ENCODE results near the gene COL5A2. TPM values are rescaled to one million over a fixed set of nuclear protein-coding genes. Genes with fewer than 3 reads are reported as not detected.

COL5A2 gene
- polyA plus RNA-seq, 1 donor from 2014 or later: 3.6 TPM

DNA sequence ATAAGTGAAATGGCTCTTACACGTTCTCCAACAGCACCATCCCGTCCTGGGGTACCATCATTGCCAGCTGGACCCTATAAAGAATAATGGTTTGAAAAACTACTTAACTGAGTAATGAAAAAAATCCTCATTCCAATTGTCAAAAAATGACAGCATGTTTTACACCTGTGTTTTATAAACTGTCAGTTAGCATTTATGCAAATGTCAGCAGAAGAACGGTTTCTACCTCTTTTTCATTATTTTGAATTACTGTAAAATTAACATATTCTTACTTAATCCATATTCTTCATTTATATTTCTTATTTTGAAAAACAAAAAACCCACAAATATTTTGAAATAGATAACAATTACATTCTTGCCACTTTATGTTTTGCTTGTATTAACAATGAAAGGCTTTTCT lies 131.4 kb downstream of the COL5A2 start:
- TF ChIP-seq EZH2 (IDR thresholded peaks at IDR 0.05; ENCODE audit: borderline replicate concordance, insufficient read depth, low read length, poor library complexity, severe bottlenecking): no peak
- TF ChIP-seq POLR2AphosphoS5 (IDR thresholded peaks at IDR 0.05): no peak
- no peak for TF ChIP-seq TAF1 (IDR thresholded peaks at IDR 0.05; ENCODE audit: low read depth)
- TF ChIP-seq MXI1 (conservative IDR thresholded peaks at IDR 0.05; ENCODE audit: poor library complexity, severe bottlenecking): no peak
- no peak for TF ChIP-seq SMC3 (conservative IDR thresholded peaks at IDR 0.05; ENCODE audit: poor library complexity)
- TF ChIP-seq, protein P1, sequence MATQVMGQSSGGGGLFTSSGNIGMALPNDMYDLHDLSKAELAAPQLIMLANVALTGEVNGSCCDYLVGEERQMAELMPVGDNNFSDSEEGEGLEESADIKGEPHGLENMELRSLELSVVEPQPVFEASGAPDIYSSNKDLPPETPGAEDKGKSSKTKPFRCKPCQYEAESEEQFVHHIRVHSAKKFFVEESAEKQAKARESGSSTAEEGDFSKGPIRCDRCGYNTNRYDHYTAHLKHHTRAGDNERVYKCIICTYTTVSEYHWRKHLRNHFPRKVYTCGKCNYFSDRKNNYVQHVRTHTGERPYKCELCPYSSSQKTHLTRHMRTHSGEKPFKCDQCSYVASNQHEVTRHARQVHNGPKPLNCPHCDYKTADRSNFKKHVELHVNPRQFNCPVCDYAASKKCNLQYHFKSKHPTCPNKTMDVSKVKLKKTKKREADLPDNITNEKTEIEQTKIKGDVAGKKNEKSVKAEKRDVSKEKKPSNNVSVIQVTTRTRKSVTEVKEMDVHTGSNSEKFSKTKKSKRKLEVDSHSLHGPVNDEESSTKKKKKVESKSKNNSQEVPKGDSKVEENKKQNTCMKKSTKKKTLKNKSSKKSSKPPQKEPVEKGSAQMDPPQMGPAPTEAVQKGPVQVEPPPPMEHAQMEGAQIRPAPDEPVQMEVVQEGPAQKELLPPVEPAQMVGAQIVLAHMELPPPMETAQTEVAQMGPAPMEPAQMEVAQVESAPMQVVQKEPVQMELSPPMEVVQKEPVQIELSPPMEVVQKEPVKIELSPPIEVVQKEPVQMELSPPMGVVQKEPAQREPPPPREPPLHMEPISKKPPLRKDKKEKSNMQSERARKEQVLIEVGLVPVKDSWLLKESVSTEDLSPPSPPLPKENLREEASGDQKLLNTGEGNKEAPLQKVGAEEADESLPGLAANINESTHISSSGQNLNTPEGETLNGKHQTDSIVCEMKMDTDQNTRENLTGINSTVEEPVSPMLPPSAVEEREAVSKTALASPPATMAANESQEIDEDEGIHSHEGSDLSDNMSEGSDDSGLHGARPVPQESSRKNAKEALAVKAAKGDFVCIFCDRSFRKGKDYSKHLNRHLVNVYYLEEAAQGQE (IDR thresholded peaks at IDR 0.05; ENCODE audit: borderline replicate concordance): no peak
- TF ChIP-seq RAD21 (conservative IDR thresholded peaks at IDR 0.05): no peak
- TF ChIP-seq, protein P2, sequence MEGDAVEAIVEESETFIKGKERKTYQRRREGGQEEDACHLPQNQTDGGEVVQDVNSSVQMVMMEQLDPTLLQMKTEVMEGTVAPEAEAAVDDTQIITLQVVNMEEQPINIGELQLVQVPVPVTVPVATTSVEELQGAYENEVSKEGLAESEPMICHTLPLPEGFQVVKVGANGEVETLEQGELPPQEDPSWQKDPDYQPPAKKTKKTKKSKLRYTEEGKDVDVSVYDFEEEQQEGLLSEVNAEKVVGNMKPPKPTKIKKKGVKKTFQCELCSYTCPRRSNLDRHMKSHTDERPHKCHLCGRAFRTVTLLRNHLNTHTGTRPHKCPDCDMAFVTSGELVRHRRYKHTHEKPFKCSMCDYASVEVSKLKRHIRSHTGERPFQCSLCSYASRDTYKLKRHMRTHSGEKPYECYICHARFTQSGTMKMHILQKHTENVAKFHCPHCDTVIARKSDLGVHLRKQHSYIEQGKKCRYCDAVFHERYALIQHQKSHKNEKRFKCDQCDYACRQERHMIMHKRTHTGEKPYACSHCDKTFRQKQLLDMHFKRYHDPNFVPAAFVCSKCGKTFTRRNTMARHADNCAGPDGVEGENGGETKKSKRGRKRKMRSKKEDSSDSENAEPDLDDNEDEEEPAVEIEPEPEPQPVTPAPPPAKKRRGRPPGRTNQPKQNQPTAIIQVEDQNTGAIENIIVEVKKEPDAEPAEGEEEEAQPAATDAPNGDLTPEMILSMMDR (IDR thresholded peaks at IDR 0.05; ENCODE audit: poor library complexity, severe bottlenecking): no peak
- no peak for TF ChIP-seq EP300 (conservative IDR thresholded peaks at IDR 0.05; ENCODE audit: poor library complexity, severe bottlenecking)
- Histone ChIP-seq H3K4me2 (ENCODE audit: low read length) (no peak overlapping the region), H3K9ac (ENCODE audit: low read length) (no peak overlapping the region), H2AFZ (ENCODE audit: low read depth, low read length) (no peak overlapping the region), H3F3A (ENCODE audit: insufficient read depth, low read length, poor library complexity, severe bottlenecking) (no peaks in the 10 kb centered on the region), H3K4me3 (ENCODE audit: low read length) (no peak overlapping the region), H3K79me2 (replicated peaks; ENCODE audit: insufficient read depth, low read length) (no peaks in the 10 kb centered on the region), H3K9me3 (ENCODE audit: low read length) (no peaks in the 10 kb centered on the region), H3K27me3 (ENCODE audit: insufficient read depth, low read depth, low read length) (no peaks in the 10 kb centered on the region), H3K9me2 (ENCODE audit: insufficient read depth, low read length) (no peaks in the 10 kb centered on the region), H4K20me1 (ENCODE audit: insufficient read depth) (no peaks in the 10 kb centered on the region), H3K27ac (ENCODE audit: low read length) (no peak overlapping the region), H3K36me3 (ENCODE audit: insufficient read depth, low read length) (no peaks in the 10 kb centered on the region)

DNA sequence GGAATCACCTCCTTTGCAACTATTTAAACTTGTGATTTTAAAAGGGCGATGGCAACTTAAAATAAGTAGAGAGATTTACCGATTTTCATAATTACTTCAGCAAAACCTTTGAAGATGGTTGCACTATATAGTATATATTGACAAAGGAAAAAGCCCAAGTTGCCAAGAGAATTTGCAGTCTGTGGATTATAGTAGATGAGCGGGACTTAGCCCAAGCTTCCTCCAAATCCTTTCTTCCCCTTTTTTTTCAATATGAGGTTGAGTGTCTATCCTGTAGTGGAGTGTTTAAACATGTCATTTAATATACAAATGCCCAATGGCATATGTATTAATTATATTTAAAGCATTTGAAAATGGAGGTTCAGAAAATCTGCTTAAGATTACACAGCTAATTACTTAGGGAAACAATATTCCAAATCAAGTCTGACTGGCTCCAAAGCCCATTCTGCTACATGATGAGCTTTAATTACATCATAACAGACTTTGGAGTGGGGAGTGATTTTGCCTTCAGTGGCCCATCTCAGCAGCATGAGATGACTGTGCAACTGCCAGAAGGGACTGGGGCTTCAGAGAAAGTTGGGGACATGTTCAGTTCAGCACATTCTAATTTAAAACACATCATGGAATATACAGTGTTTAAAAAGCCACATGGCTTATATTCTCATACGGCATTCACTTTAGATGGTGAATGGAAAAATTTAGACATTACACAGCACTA lies 132.2 kb downstream of the COL5A2 start:
- Histone ChIP-seq H3F3A (ENCODE audit: insufficient read depth, low read length, poor library complexity, severe bottlenecking) (no peaks in the 10 kb centered on the region), H3K9me2 (ENCODE audit: insufficient read depth, low read length) (no peaks in the 10 kb centered on the region), H3K27me3 (ENCODE audit: insufficient read depth, low read depth, low read length) (no peaks in the 10 kb centered on the region), H3K4me2 (ENCODE audit: low read length) (no peak overlapping the region), H3K36me3 (ENCODE audit: insufficient read depth, low read length) (no peaks in the 10 kb centered on the region), H3K27ac (ENCODE audit: low read length) (no peak overlapping the region), H3K9ac (ENCODE audit: low read length) (no peak overlapping the region), H4K20me1 (ENCODE audit: insufficient read depth) (no peaks in the 10 kb centered on the region), H3K9me3 (ENCODE audit: low read length) (no peaks in the 10 kb centered on the region), H3K4me3 (ENCODE audit: low read length) (no peak overlapping the region), H2AFZ (ENCODE audit: low read depth, low read length) (no peak overlapping the region), H3K79me2 (replicated peaks; ENCODE audit: insufficient read depth, low read length) (no peaks in the 10 kb centered on the region)
- TF ChIP-seq POLR2AphosphoS5 (IDR thresholded peaks at IDR 0.05) (no peak), TAF1 (IDR thresholded peaks at IDR 0.05; ENCODE audit: low read depth) (no peak), RAD21 (conservative IDR thresholded peaks at IDR 0.05) (no peak), MXI1 (conservative IDR thresholded peaks at IDR 0.05; ENCODE audit: poor library complexity, severe bottlenecking) (no peak), SMC3 (conservative IDR thresholded peaks at IDR 0.05; ENCODE audit: poor library complexity) (no peak), EZH2 (IDR thresholded peaks at IDR 0.05; ENCODE audit: borderline replicate concordance, insufficient read depth, low read length, poor library complexity, severe bottlenecking) (no peak), EP300 (conservative IDR thresholded peaks at IDR 0.05; ENCODE audit: poor library complexity, severe bottlenecking) (no peak)
- TF ChIP-seq, protein P1 (IDR thresholded peaks at IDR 0.05; ENCODE audit: borderline replicate concordance): no peak
- TF ChIP-seq, protein P2 (IDR thresholded peaks at IDR 0.05; ENCODE audit: poor library complexity, severe bottlenecking): no peak
